ENCODE measurements around the gene MYL7.

MYL7 gene

DNA sequence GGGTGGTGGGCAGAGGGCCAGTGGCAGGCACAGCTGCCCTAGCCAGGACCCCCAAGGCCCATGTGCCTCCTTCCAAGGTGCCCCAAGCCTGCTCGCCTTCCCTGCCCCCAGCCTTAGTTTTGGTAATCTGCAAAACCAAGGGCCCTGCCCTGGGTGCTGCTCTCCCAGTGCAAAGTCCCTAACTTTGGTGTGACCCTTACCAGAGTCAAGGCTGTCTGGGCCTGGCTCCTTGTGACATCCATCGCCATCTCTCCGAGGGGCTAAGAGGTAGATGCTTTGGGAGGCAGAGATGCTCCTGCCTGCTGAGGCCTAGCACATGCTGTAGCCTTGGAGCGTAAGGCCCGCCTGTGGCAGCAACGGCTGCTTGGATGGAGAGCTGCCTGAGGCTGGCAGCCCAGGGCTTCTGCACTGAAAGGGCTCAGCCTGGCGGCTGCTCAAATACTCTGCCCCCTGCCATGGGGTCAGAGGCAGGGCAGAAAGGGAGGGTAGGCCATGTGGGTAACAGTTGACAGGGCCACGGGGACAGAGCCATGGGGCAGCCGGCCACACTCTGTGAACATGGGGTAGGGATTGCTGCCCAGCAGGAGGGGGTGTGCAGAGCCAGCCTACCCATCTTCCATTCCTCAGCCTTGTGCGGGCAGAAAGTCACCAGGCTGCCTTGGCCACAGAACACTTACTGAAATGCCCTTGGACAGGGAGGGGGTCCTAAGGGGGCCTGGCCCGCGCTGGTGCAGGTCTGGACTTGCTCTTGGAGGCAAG, 17.9 kb upstream of the MYL7 start:
- Histone ChIP-seq H4K20me1 (ENCODE audit: low read depth, low read length) (no peaks in the 10 kb centered on the region), H3K9me3 (ENCODE audit: insufficient read depth, low read length) (no peaks in the 10 kb centered on the region), H3K36me3 (ENCODE audit: low read length) (no peaks in the 10 kb centered on the region), H3K4me2 (ENCODE audit: low read depth, low read length, poor library complexity, severe bottlenecking) (no peak overlapping the region), H3K27me3 (ENCODE audit: low read length) (no peaks in the 10 kb centered on the region), H2AFZ (ENCODE audit: low read depth, low read length, severe bottlenecking) (no peak overlapping the region), H3F3A (ENCODE audit: insufficient read depth) (no peaks in the 10 kb centered on the region), H3K9me2 (replicated peaks; ENCODE audit: insufficient read depth, low read length) (no peaks in the 10 kb centered on the region), H3K27ac (ENCODE audit: low read depth, low read length) (no peak overlapping the region), H3K9ac (ENCODE audit: low read length) (no peak overlapping the region), H3K79me2 (ENCODE audit: insufficient read depth, low read length) (no peaks in the 10 kb centered on the region), H3K4me3 (ENCODE audit: insufficient read depth, low read length, poor library complexity, severe bottlenecking) (no peak overlapping the region)
- TF ChIP-seq, protein P1, sequence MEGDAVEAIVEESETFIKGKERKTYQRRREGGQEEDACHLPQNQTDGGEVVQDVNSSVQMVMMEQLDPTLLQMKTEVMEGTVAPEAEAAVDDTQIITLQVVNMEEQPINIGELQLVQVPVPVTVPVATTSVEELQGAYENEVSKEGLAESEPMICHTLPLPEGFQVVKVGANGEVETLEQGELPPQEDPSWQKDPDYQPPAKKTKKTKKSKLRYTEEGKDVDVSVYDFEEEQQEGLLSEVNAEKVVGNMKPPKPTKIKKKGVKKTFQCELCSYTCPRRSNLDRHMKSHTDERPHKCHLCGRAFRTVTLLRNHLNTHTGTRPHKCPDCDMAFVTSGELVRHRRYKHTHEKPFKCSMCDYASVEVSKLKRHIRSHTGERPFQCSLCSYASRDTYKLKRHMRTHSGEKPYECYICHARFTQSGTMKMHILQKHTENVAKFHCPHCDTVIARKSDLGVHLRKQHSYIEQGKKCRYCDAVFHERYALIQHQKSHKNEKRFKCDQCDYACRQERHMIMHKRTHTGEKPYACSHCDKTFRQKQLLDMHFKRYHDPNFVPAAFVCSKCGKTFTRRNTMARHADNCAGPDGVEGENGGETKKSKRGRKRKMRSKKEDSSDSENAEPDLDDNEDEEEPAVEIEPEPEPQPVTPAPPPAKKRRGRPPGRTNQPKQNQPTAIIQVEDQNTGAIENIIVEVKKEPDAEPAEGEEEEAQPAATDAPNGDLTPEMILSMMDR (IDR thresholded peaks at IDR 0.05; ENCODE audit: insufficient read depth, low read length, poor library complexity, severe bottlenecking), result no peak
- TF ChIP-seq EZH2phosphoT487 (conservative IDR thresholded peaks at IDR 0.05; ENCODE audit: low read length), result no peak

DNA sequence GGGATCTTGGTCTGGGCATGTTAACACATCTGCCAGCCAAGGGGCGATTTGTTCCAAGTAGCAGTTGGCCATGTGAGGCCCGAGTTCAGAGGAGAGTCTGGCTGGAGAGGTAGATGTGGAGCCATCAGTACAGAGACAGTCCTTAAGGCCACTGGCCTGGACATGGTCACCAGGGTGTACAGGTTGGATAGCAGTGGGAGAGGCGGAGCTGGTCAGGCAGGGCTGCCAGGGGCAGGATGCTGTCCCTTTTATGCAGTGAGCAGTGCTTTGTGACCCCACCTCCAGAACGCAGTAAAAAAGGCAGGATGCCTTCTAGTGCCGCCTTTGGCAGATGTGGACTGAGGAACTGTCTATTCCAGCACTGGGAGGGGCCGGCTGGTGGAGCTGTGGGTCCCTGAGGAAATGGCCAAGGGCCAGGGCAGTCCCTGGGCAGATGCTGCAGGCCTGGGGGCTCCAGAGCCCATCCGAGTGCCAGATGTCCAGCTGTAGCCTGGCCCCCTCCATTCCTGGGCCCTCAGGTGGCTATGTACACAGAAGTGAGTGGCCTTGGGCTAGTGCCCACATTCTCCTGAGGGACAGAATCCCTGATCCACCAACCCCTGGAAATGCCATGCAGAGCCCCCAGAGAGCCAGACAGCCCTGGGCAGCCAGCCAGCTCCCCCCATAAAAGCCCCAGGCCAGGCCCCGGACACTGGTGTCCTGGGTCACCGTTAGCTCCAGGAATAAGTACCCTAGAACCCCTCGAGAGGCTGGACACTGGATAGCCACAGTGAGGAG, 17.2 kb upstream of the MYL7 start:
- TF ChIP-seq EZH2phosphoT487 (conservative IDR thresholded peaks at IDR 0.05; ENCODE audit: low read length), result no peak
- TF ChIP-seq, protein P1 (IDR thresholded peaks at IDR 0.05; ENCODE audit: insufficient read depth, low read length, poor library complexity, severe bottlenecking), result no peak
- no peak overlapping the region for H3K27ac ChIP-seq (ENCODE audit: low read depth, low read length)
- no peak overlapping the region for H2AFZ ChIP-seq (ENCODE audit: low read depth, low read length, severe bottlenecking)
- no peak overlapping the region for H3K4me3 ChIP-seq (ENCODE audit: insufficient read depth, low read length, poor library complexity, severe bottlenecking)
- H4K20me1 ChIP-seq (ENCODE audit: low read depth, low read length), result no peaks in the 10 kb centered on the region
- no peaks in the 10 kb centered on the region for H3F3A ChIP-seq (ENCODE audit: insufficient read depth)
- H3K36me3 ChIP-seq (ENCODE audit: low read length), result no peaks in the 10 kb centered on the region
- no peaks in the 10 kb centered on the region for H3K9me3 ChIP-seq (ENCODE audit: insufficient read depth, low read length)
- no peaks in the 10 kb centered on the region for H3K9me2 ChIP-seq (replicated peaks; ENCODE audit: insufficient read depth, low read length)
- no peak overlapping the region for H3K4me2 ChIP-seq (ENCODE audit: low read depth, low read length, poor library complexity, severe bottlenecking)
- H3K79me2 ChIP-seq (ENCODE audit: insufficient read depth, low read length), result no peaks in the 10 kb centered on the region
- H3K27me3 ChIP-seq (ENCODE audit: low read length), result no peaks in the 10 kb centered on the region
- H3K9ac ChIP-seq (ENCODE audit: low read length), result no peak overlapping the region

DNA sequence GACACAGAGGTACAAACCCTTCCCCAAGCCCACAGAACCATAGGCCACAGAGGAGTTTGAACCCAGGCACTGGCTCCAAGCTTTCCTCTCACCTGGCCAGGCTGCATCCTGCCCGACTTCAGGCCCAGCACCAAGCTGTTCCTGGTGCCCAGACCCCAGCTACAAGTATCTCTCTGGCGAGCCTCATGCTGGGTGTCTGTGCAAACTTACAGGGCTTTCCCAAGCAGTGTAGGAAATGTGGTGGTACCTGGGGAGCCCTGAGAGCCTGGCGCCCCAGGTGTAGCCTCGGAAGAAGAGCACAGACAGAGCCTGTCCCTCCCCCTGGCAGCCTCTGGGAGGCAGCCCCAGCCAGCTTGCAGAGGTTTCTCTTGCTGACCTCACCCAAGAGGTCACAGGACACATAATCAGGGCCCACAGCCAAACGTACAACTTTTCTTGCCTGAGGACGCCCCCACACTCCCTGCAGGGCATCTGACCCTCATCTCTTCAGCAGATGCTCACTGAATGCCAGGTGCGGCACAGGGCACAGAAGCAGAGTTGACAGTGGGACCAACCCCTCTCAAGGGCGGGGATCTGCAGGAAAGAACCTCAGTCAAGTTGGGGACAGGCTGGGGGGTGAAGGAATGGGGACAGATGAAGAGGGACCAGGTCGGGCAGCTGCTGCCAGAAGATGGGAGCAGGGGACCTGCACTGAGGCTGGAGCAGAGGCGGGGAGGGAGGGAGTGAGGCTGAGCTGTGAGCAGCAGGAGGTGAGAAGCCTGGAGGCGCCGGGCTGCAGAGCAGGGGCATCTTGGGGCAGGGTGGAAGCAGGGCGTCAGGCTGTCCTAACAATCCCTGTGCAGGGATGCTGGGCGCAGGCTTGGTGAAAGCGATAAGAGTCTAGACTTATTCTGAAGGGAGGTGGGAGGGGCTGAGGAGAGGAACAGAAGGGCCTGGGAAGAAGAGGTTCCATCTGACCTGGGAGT, 16.3 kb upstream of the MYL7 start:
- no peaks in the 10 kb centered on the region for H3F3A ChIP-seq (ENCODE audit: insufficient read depth)
- TF ChIP-seq, protein P1 (IDR thresholded peaks at IDR 0.05; ENCODE audit: insufficient read depth, low read length, poor library complexity, severe bottlenecking), result no peak
- TF ChIP-seq EZH2phosphoT487 (conservative IDR thresholded peaks at IDR 0.05; ENCODE audit: low read length), result no peak
- H2AFZ ChIP-seq (ENCODE audit: low read depth, low read length, severe bottlenecking), result no peak overlapping the region
- no peaks in the 10 kb centered on the region for H3K9me3 ChIP-seq (ENCODE audit: insufficient read depth, low read length)
- no peak overlapping the region for H3K9ac ChIP-seq (ENCODE audit: low read length)
- H3K27ac ChIP-seq (ENCODE audit: low read depth, low read length), result no peak overlapping the region
- no peaks in the 10 kb centered on the region for H3K27me3 ChIP-seq (ENCODE audit: low read length)
- H4K20me1 ChIP-seq (ENCODE audit: low read depth, low read length), result no peaks in the 10 kb centered on the region
- no peaks in the 10 kb centered on the region for H3K9me2 ChIP-seq (replicated peaks; ENCODE audit: insufficient read depth, low read length)
- H3K4me3 ChIP-seq (ENCODE audit: insufficient read depth, low read length, poor library complexity, severe bottlenecking), result no peak overlapping the region
- H3K36me3 ChIP-seq (ENCODE audit: low read length), result no peaks in the 10 kb centered on the region
- H3K4me2 ChIP-seq (ENCODE audit: low read depth, low read length, poor library complexity, severe bottlenecking), result no peak overlapping the region
- no peaks in the 10 kb centered on the region for H3K79me2 ChIP-seq (ENCODE audit: insufficient read depth, low read length)
